ENCODE results near the gene GFRA1. TPM values are rescaled to one million over a fixed set of nuclear protein-coding genes. Genes with fewer than 3 reads are reported as not detected.

GFRA1 gene, protein sequence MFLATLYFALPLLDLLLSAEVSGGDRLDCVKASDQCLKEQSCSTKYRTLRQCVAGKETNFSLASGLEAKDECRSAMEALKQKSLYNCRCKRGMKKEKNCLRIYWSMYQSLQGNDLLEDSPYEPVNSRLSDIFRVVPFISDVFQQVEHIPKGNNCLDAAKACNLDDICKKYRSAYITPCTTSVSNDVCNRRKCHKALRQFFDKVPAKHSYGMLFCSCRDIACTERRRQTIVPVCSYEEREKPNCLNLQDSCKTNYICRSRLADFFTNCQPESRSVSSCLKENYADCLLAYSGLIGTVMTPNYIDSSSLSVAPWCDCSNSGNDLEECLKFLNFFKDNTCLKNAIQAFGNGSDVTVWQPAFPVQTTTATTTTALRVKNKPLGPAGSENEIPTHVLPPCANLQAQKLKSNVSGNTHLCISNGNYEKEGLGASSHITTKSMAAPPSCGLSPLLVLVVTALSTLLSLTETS
- total RNA-seq: 10 to 100 TPM; 21.0 to 62.5 (median 59.3) TPM

DNA sequence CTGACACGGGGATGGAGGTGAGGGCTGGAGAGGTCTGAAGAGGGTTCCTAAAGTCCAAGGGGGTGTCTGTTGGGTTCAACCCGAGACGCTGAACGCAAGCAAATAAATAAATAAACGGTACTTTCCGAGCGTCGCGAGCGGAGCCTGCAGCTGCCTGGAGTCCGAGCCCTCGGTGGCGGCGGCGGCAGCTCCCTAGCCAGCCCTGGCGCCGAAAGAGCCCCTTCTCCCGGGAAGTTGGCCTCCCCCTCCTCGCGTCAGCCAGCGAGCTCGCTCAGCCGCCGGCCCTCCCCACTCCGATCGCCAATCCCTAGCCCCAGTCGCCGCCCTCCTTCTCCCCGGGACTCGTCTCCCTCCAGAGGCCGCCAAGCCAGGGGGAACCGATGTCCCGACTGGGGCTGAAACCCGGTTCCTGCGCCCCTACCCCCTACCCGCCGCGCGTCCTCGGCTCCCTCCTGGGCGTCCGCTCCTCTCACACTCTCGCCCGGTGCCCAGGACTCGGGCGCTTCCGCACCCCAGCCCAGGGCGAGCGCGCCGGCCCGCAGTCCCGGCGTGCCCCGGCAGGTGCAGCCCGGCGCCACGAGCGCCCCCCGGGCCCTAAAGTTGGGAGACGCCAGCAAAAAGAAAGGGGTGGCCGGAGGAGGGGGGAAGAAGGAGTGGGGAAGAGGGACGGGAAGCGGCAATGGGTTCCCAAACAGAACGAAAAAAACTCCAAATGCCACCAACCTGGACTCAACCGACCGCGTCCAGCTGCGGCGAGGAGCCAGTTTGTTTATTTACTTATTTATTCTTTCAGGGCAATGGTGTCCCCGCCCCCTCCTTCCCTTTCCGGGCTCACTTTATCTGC, at the start of gene GFRA1:
GFRA1 (minus strand) TSS at position 767 of the 844 bp plus-strand sequence. CDS start 1,177 bp downstream, outside the sequence.
- WGBS, 2 donors (ENCODE audit: low coverage in 1 of 2): 0% methylated on average over 10 of the region's 72 CpGs; no CpG with 5 or more reads in 1 of the 2 donors
- Histone ChIP-seq H3K9me3 (no peaks in the 10 kb centered on the region), H3K4me1 (peaks cover 0 to 54% (median 0%) of the 10 kb centered on the region in 3 donors), H3K27me3 (peaks cover 82% of the 10 kb centered on the region), H3K36me3 (no peaks in the 10 kb centered on the region), H3K27ac (peak within 1 kb of the TSS in 3 of 4 donors; percentile 76 to 84 (median 77)), H3K4me3 (peak within 1 kb of the TSS; percentile 21 to 61)
- peak; percentile 48 for ATAC-seq
- TF ChIP-seq CTCF (IDR thresholded peaks at IDR 0.05) (peak in 3 of 4 experiments; percentile 6 to 24 (median 10)), POLR2A (IDR thresholded peaks at IDR 0.05) (no peak)

DNA sequence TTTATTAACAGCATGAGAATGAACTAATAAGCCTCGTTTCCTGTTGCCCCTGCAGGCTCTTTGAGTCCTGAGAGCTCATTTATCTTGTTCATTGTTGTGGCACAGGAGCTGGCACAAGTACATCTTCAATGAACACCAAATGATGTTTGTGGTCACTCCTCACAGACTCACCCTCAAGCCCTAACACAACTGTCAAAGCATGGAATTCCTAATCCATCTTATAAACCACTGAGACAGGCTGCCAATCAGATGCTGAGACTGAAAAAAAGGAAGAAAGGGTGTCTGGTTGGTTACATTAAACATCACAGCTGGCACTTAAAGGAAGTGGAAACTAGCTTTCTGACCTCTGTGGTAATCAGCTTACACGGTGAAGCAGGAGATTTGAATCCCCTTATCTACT, 43.5 kb upstream of the GFRA1 start:
- H3K36me3 ChIP-seq: no peaks in the 10 kb centered on the region
- WGBS, 2 donors (ENCODE audit: low coverage in 1 of 2): 16 to 48% methylated on average over 2 of the region's 2 CpGs
- H3K9me3 ChIP-seq: no peaks in the 10 kb centered on the region
- no peaks in the 10 kb centered on the region for H3K27me3 ChIP-seq
- no peak overlapping the region for H3K4me3 ChIP-seq
- no peak overlapping the region for H3K27ac ChIP-seq
- TF ChIP-seq CTCF (IDR thresholded peaks at IDR 0.05) (no peak), POLR2A (IDR thresholded peaks at IDR 0.05) (no peak), EP300 (IDR thresholded peaks at IDR 0.05) (no peak), POLR2AphosphoS5 (IDR thresholded peaks at IDR 0.05) (no peak)
- no peaks in the 10 kb centered on the region for H3K4me1 ChIP-seq
- no peak for ATAC-seq

DNA sequence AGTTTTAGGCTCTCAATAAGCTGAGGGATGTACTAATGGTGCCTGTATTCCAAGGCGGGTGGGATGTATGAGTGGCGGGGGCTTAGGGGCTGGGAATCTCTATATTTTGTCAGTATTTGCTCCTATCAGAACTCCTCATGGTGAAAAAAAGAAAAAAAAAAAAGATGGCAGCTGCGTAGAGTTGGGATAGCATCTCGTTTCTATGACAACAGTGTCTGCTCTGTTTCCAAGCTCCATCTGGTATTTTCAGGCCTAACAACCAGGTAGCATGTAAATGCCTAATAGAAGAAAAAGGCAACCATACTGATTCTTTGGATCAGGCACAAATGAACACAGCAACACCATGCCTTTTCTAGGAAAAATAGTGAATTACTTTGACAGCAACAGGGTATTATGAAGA, 39.5 kb upstream of the GFRA1 start:
- no peak overlapping the region for H3K27ac ChIP-seq
- no peaks in the 10 kb centered on the region for H3K9me3 ChIP-seq
- no peak overlapping the region for H3K4me3 ChIP-seq
- TF ChIP-seq POLR2AphosphoS5 (IDR thresholded peaks at IDR 0.05): no peak
- TF ChIP-seq EP300 (IDR thresholded peaks at IDR 0.05): no peak
- no peak for TF ChIP-seq CTCF (IDR thresholded peaks at IDR 0.05)
- TF ChIP-seq POLR2A (IDR thresholded peaks at IDR 0.05): no peak
- H3K27me3 ChIP-seq: no peaks in the 10 kb centered on the region
- H3K36me3 ChIP-seq: no peaks in the 10 kb centered on the region
- ATAC-seq: no peak
- WGBS, 2 donors (ENCODE audit: low coverage in 1 of 2): 60 to 88% methylated on average over 1 to 4 of the region's 4 CpGs
- H3K4me1 ChIP-seq: no peaks in the 10 kb centered on the region

GRCh38 chr10:116311706-116312490, 38.9 kb upstream of the GFRA1 start:
- Histone ChIP-seq H3K27me3 (no peaks in the 10 kb centered on the region), H3K9me3 (no peaks in the 10 kb centered on the region), H3K27ac (no peak overlapping the region), H3K36me3 (no peaks in the 10 kb centered on the region), H3K4me1 (no peaks in the 10 kb centered on the region), H3K4me3 (no peak overlapping the region)
- ATAC-seq: no peak
- WGBS, 2 donors (ENCODE audit: low coverage in 1 of 2): 65 to 73% methylated on average over 2 of the region's 2 CpGs
- no peak for TF ChIP-seq CTCF (IDR thresholded peaks at IDR 0.05)
- no peak for TF ChIP-seq POLR2AphosphoS5 (IDR thresholded peaks at IDR 0.05)
- TF ChIP-seq EP300 (IDR thresholded peaks at IDR 0.05): no peak
- TF ChIP-seq POLR2A (IDR thresholded peaks at IDR 0.05): no peak
